ENCODE results near the gene PRKN. TPM values are rescaled to one million over a fixed set of nuclear protein-coding genes. Genes with fewer than 3 reads are reported as not detected.

PRKN gene
- total and polyA plus RNA-seq, 9 of the 15 experiments (the other 6 are each of a cell fraction or from before 2014, with no cell fraction given): 0.03 to 0.96 (median 0.15) TPM; not detected in 2

- TF ChIP-seq EP300 (IDR thresholded peaks at IDR 0.05; ENCODE audit: low read length) (peak; percentile 47; the same call in 1 of the 2 replicates), TFAM (CRISPR knock-in tag; conservative IDR thresholded peaks at IDR 0.05) (no peak), ZNF764 (CRISPR knock-in tag; IDR thresholded peaks at IDR 0.05; ENCODE audit: low read depth) (no peak), HLTF (IDR thresholded peaks at IDR 0.05) (peak; percentile 95), MAFG (tag; conservative IDR thresholded peaks at IDR 0.05) (no peak), TEAD4 (IDR thresholded peaks at IDR 0.05; ENCODE audit: low read length) (no peak), TEAD4 (CRISPR knock-in tag; IDR thresholded peaks at IDR 0.05; ENCODE audit: borderline replicate concordance) (no peak), TEAD2 (tag; IDR thresholded peaks at IDR 0.05) (no peak), CCNT2 (IDR thresholded peaks at IDR 0.05; ENCODE audit: borderline replicate concordance, extremely low read depth, insufficient read length, low read depth, low read length) (no peak), ZNF232 (CRISPR knock-in tag; IDR thresholded peaks at IDR 0.05) (no peak), SMARCA5 (IDR thresholded peaks at IDR 0.05) (peak; percentile 86; the same call in 1 of the 2 replicates), MCM5 (IDR thresholded peaks at IDR 0.05; ENCODE audit: low read depth) (no peak), HDAC6 (IDR thresholded peaks at IDR 0.05; ENCODE audit: low read depth, low read length) (no peak), ARID3B (CRISPR knock-in tag; IDR thresholded peaks at IDR 0.05; ENCODE audit: borderline replicate concordance) (no peak), ZNF695 (CRISPR knock-in tag; IDR thresholded peaks at IDR 0.05) (no peak), E2F4 (CRISPR knock-in tag; IDR thresholded peaks at IDR 0.05; ENCODE audit: low read depth) (no peak), NUFIP1 (IDR thresholded peaks at IDR 0.05; ENCODE audit: partially characterized antibody) (no peak), KDM1A (IDR thresholded peaks at IDR 0.05) (peak in 1 of 2 experiments; percentile 91; a peak in 2 of 4 replicates), NCOA1 (IDR thresholded peaks at IDR 0.05; ENCODE audit: low read depth) (0 out of 2 replicates have a peak, but pooled peaks have one; percentile 11), ATF3 (IDR thresholded peaks at IDR 0.05) (no peak), ATF3 (CRISPR knock-in tag; conservative IDR thresholded peaks at IDR 0.05) (peak; percentile 47; the same call in 1 of the 2 replicates)
- TF ChIP-seq, protein P1, sequence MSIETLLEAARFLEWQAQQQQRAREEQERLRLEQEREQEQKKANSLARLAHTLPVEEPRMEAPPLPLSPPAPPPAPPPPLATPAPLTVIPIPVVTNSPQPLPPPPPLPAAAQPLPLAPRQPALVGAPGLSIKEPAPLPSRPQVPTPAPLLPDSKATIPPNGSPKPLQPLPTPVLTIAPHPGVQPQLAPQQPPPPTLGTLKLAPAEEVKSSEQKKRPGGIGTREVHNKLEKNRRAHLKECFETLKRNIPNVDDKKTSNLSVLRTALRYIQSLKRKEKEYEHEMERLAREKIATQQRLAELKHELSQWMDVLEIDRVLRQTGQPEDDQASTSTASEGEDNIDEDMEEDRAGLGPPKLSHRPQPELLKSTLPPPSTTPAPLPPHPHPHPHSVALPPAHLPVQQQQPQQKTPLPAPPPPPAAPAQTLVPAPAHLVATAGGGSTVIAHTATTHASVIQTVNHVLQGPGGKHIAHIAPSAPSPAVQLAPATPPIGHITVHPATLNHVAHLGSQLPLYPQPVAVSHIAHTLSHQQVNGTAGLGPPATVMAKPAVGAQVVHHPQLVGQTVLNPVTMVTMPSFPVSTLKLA (conservative IDR thresholded peaks at IDR 0.05): no peak; a peak in 1 of 4 replicates
- TF ChIP-seq, protein P2, sequence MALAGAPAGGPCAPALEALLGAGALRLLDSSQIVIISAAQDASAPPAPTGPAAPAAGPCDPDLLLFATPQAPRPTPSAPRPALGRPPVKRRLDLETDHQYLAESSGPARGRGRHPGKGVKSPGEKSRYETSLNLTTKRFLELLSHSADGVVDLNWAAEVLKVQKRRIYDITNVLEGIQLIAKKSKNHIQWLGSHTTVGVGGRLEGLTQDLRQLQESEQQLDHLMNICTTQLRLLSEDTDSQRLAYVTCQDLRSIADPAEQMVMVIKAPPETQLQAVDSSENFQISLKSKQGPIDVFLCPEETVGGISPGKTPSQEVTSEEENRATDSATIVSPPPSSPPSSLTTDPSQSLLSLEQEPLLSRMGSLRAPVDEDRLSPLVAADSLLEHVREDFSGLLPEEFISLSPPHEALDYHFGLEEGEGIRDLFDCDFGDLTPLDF (CRISPR knock-in tag; IDR thresholded peaks at IDR 0.05): no peak
Measured at GRCh38 chr6:161373905-161374451, 1353.6 kb downstream of the PRKN start (continued).
